Spleen (tissue), 7 donors: ENCODE results near the gene PDGFA.

ENCODE experiments used
- CTCF ChIP-seq, 11 experiments: fragments of 200-600 bp in 7 of 11; fragments of 450-650 bp in 4 of 11; sonication (generic) in 4 of 11; IDR thresholded peaks in 8 of 11; conservative IDR thresholded peaks in 3 of 11; 1 replicate in 7 of 11; 2 replicates in 4 of 11; pipeline versions ENCODE4 v1.4.0 to v1.8.0; 2016 to 2021; ENCODE audit warnings: antibody characterized with exemption in 11 of 11, inconsistent platforms in 4 of 11, mild to moderate bottlenecking in 1 of 11
- POLR2A ChIP-seq, 3 donors: fragments of 450-650 bp; IDR thresholded peaks; one replicate each; pipeline ENCODE4 v1.5.1; 2017; ENCODE audit warnings: antibody characterized with exemption in 3 of 3, mild to moderate bottlenecking in 1 of 3
- POLR2AphosphoS5 ChIP-seq, 3 donors: sonication (generic); formaldehyde crosslinking; IDR thresholded peaks; one replicate each; pipeline ENCODE4 v1.5.1; 2017; ENCODE audit warnings: antibody characterized with exemption in 3 of 3
- donor health status: DM: no; HTN: no; CAD: no; lungs with moderate emphysema.
- donor health status: DM: no; HTN: no; CAD: no.
- donor health status: DM: no; HTN: no; CAD: no.

GRCh38 chr7:512541-513311, 6.9 kb downstream of the PDGFA start:
- TF ChIP-seq POLR2AphosphoS5 (IDR thresholded peaks at IDR 0.05) (peak in 1 of 3 donors; percentile 52), CTCF (IDR thresholded peaks at IDR 0.05 in 8 of 11, conservative IDR thresholded peaks at IDR 0.05 in 3 of 11) (no peak), POLR2A (IDR thresholded peaks at IDR 0.05) (no peak)
